Esophagus mucosa (tissue), 1 donor: Measurements from ENCODE around the gene MICAL3. TPM values are rescaled to one million over a fixed set of nuclear protein-coding genes. Genes with fewer than 3 reads are reported as not detected.
"Not testable (repeated sequence)": the region's sequence is repeated elsewhere in the genome, so short reads cannot be mapped to it uniquely, and the experiment has no call there.

Experiments
- ATAC-seq: fragments of 200-7000 bp; cut with Tn5 transposase; one replicate; pipeline ENCODE4 v1.9.1; 2020
- total RNA-seq: library from RNA; stranded (reverse); gene quantifications from one replicate; pipeline ENCODE4 v1.2.4, GENCODE V29; 2023
- donor health status: DM: yes; HTN: yes; CAD: no.

The MICAL3 gene
- total RNA-seq, 1 donor from 2014 or later, result 27.3 TPM

- ATAC-seq, result peak; percentile 44
These were observed 250.7 kb downstream of the MICAL3 start for GRCh38 chr22:17773606-17774205.

- peak; percentile 44 for ATAC-seq
These were observed 251.3 kb downstream of the MICAL3 start for GRCh38 chr22:17772958-17773605.

- ATAC-seq, result no peak
These were observed 252.0 kb downstream of the MICAL3 start for GRCh38 chr22:17772249-17772957.

- no peak for ATAC-seq
These were observed 253.9 kb downstream of the MICAL3 start for GRCh38 chr22:17770180-17771077.

GRCh38 chr22:17769716-17770082, 254.7 kb downstream of the MICAL3 start:
- no peak for ATAC-seq

- ATAC-seq, result no peak
These were observed 255.2 kb downstream of the MICAL3 start for GRCh38 chr22:17769013-17769715.

GRCh38 chr22:17767233-17768065, 256.9 kb downstream of the MICAL3 start:
- no peak for ATAC-seq

GRCh38 chr22:17764852-17765251, 259.5 kb downstream of the MICAL3 start:
- not testable (repeated sequence) for ATAC-seq

GRCh38 chr22:17764036-17764435, 260.3 kb downstream of the MICAL3 start:
- ATAC-seq, result no peak

GRCh38 chr22:17763442-17763841, 260.9 kb downstream of the MICAL3 start:
- ATAC-seq, result not testable (repeated sequence)

GRCh38 chr22:17761138-17761488, 263.2 kb downstream of the MICAL3 start:
- ATAC-seq, result no peak

GRCh38 chr22:17754233-17754925, 270.0 kb downstream of the MICAL3 start:
- no peak for ATAC-seq

- ATAC-seq, result no peak
These were observed 270.9 kb downstream of the MICAL3 start for GRCh38 chr22:17753401-17753989.

GRCh38 chr22:17751596-17751995, 272.8 kb downstream of the MICAL3 start:
- ATAC-seq, result peak; percentile 23

GRCh38 chr22:17749605-17750395, 274.6 kb downstream of the MICAL3 start:
- peak; percentile 15 for ATAC-seq

GRCh38 chr22:17748555-17749353, 275.6 kb downstream of the MICAL3 start:
- ATAC-seq, result no peak

- no peak for ATAC-seq
These were observed 277.4 kb downstream of the MICAL3 start for GRCh38 chr22:17746916-17747315.

- peak; percentile 4 for ATAC-seq
These were observed 279.9 kb downstream of the MICAL3 start for GRCh38 chr22:17744430-17744829.
